Activated CD4-positive, alpha-beta T cell treated with anti-CD3 and anti-CD28 coated beads, Interleukin-2, amount 10 ng/mL, durations not matched to agents 7 days and 5 days (primary cell): Measurements from ENCODE around the gene LTB. TPM values are rescaled to one million over a fixed set of nuclear protein-coding genes. Genes with fewer than 3 reads are reported as not detected.
"Not testable (repeated sequence)": the region's sequence is repeated elsewhere in the genome, so short reads cannot be mapped to it uniquely, and the experiment has no call there.

Source experiments
- CTCF ChIA-PET: fragments of 350-600 bp; sonication (Branson Sonifier 250); formaldehyde crosslinking; loops from one replicate; lab custom pipeline; 2021; ENCODE audit warnings: antibody characterized with exemption; lab: Charles Lee
- POLR2A ChIA-PET: fragments of 350-600 bp; sonication (Branson Sonifier 250); formaldehyde crosslinking; loops from one replicate; lab custom pipeline; 2021; ENCODE audit warnings: antibody characterized with exemption; lab: Charles Lee
- DNase-seq: peaks from one replicate; pipeline ENCODE4 v3.0.0-alpha.2; 2020
- H3K27ac Mint-ChIP-seq: one replicate; pipeline ENCODE4 v1.8.0; 2021; ENCODE audit warnings: mild to moderate bottlenecking, moderate library complexity, mixed read lengths
- H3K27me3 Mint-ChIP-seq: one replicate; pipeline ENCODE4 v1.8.0; 2021; ENCODE audit warnings: mixed read lengths
- H3K36me3 Mint-ChIP-seq: one replicate; pipeline ENCODE4 v1.8.0; 2021; ENCODE audit warnings: low read depth, mixed read lengths
- H3K4me1 Mint-ChIP-seq: one replicate; pipeline ENCODE4 v1.8.0; 2021; ENCODE audit warnings: mixed read lengths
- H3K4me3 Mint-ChIP-seq: one replicate; pipeline ENCODE4 v1.8.0; 2021; ENCODE audit warnings: mild to moderate bottlenecking, moderate library complexity, mixed read lengths
- H3K9me3 Mint-ChIP-seq: one replicate; pipeline ENCODE4 v1.8.0; 2021; ENCODE audit warnings: mixed read lengths
- total RNA-seq, 2 experiments: library from RNA; stranded (reverse); gene quantifications; one replicate each; pipeline ENCODE4 v1.2.3, GENCODE V29; 2021

The LTB gene
- total RNA-seq, 2 experiments from 2014 or later = 585 to 747 TPM

DNA sequence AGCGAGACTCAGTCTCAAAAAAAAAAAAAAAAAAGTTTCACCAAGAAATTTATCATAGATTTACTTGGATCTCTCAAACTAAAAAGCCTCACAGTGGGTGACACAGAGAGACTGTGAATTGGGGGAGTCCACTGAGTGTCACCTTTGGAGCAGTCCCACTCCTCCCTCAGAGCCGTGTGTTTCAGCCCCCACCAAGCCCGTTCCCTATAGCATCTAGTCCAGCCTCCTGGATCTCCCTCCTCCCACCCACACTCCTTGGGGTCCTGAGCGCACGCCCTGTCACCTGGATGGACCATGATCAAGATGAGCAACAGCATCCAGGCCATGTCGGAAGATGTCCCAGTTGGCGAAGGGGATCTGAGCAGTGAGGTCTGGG, 10.2 kb upstream of the LTB start:
- peak overlapping the region; percentile 54 for H3K4me3 Mint-ChIP-seq
- peak overlapping the region; percentile 90 for H3K27ac Mint-ChIP-seq
- peaks cover 58% of the 10 kb centered on the region for H3K4me1 Mint-ChIP-seq
- no peaks in the 10 kb centered on the region for H3K9me3 Mint-ChIP-seq
- no peak for DNase-seq
- H3K27me3 Mint-ChIP-seq = no peaks in the 10 kb centered on the region
- POLR2A ChIA-PET = interaction anchor here (1.0 to 1.3 kb wide), 5 partner anchors 10 to 37 kb away, joined by 3 to 9 read pairs (median 5); partner anchors contain the start of genes LTB and TNF
- H3K36me3 Mint-ChIP-seq = peaks cover 15% of the 10 kb centered on the region
- CTCF ChIA-PET = interaction anchor here (2.5 to 30.8 kb wide), 3 partner anchors 11 to 42 kb away, joined by 7 to 576 read pairs (median 497); partner anchors contain the start of genes ATP6V1G2, DDX39B, LST1 and LTB

DNA sequence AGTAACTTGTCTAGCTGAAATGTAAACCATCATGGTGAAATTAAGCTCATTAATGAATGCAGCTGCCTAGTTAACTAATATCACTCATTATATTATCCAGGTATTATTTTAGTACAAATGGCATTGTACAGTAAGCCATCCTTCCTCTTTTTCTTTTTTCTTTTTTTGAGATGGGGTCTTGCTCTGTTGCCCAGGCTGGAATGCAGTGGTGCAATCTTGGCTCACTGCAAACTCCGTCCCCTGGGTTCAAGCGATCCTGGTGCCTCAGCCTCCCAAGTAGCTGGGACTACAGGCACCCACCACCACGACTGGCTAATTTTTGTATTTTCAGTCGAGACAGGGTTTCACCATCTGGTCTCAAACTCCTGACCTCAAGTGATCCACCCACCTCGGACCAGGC, 8.5 kb upstream of the LTB start:
- H3K4me3 Mint-ChIP-seq, H3K9me3 Mint-ChIP-seq: not testable (repeated sequence)
- CTCF ChIA-PET = interaction anchor here (18.9 to 30.8 kb wide), 2 partner anchors 6 to 9 kb away, joined by 576 read pairs; partner anchors contain the start of genes LST1, LTB, NCR3 and TNF

DNA sequence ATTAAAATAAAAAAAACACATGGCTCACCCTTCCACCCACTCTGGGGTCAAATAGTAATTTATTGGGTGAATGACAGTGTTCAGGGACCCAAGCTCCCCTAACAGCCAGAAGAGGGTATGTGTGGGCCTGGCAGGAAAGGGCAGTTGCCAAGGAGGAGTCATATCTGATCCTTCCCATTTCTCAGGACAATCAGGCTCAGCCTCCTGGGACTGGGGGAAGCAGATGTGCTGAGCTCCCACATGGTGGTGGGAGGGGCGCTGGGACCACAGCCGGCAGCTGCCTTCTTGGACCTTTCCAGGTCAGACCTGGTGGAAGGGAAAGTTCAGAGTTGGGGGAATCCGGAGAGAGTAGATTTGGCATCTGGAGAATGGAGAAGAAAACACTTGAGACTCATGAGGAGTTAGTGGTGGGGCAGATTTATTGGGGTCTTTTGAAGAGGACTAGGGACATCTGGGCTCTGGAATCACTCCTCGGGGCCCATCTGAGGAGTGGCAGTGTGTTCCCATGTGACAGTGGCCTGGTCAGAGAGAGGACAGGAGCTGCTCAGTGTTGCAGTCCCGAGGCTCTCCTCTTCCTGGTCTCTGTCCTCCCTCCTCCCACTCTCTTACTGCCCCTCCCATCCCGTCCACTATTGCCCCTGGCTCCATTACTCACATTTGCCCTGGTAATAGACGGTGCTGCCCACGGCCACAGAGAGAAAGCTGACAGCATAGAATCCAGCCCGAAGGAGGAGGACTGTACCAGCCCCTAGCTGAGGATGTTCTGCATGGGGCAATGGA, 6.8 kb upstream of the LTB start:
- POLR2A ChIA-PET = interaction anchor here (1.3 kb wide), 1 partner anchor 14 kb away, joined by 4 read pairs; the partner anchor contains the start of gene TNF
- no peak overlapping the region for H3K4me3 Mint-ChIP-seq

More for the DNA sequence above, 8.5 kb upstream of the LTB start:
- DNase-seq, POLR2A ChIA-PET, H3K27me3 Mint-ChIP-seq: not testable (repeated sequence)
- Mint-ChIP-seq H3K36me3 (peaks cover 15% of the 10 kb centered on the region), H3K4me1 (peaks cover 64% of the 10 kb centered on the region), H3K27ac (peak overlapping the region; percentile 2)

DNA sequence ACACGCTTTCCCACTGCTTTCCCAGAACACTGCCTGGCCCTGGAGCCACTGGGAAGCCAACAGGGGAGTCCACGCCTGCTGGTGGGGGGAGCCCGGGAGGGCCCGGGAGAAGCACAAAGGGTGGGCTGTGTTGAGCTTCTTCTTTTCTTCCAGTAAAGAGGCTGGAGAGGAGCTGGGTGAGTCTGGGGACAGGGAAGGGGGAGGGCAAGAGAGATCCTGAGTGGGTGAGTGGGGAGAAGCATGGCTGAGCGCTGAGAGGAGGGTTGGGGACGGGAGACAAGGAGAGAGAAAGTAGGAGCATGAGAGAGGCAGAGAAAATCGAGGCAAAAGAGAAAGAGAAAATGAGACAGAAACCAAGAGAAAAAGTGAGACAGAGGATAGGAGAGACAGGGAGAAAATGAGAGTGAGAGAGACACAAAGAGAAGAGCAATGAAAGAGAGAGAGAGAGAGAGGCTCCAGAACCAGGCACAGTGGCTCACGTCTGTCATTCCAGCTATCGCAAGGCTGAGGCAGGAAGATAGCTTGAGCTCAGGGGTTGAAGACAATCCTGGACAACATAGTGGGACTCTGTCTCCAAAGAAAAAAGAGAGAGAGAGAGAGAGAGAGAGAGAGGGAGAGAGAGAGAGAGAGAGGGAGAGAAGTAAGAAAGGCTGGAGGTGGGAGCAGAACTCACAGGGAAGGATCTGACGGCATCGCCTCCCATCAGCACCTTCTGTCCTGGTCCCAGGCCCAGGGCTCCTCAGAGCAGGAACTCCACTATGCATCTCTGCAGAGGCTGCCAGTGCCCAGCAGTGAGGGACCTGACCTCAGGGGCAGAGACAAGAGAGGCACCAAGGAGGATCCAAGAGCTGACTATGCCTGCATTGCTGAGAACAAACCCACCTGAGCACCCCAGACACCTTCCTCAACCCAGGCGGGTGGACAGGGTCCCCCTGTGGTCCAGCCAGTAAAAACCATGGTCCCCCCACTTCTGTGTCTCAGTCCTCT, 5.9 kb upstream of the LTB start:
- CTCF ChIA-PET = interaction anchor here (0.5 to 30.8 kb wide), 10 partner anchors 6 to 551 kb away, joined by 3 to 576 read pairs (median 9); partner anchors contain the start of genes ATP6V1G2, LST1, LTB and NCR3
- no peak for DNase-seq
- peak overlapping the region; percentile 72 for H3K4me3 Mint-ChIP-seq
- no peaks in the 10 kb centered on the region for H3K9me3 Mint-ChIP-seq
- peak overlapping the region; percentile 94 for H3K27ac Mint-ChIP-seq
- POLR2A ChIA-PET = interaction anchor here (0.8 to 1.3 kb wide), 3 partner anchors 12 to 28 kb away, joined by 4 to 5 read pairs (median 5); partner anchors contain the start of gene TNF
- no peaks in the 10 kb centered on the region for H3K27me3 Mint-ChIP-seq
- H3K36me3 Mint-ChIP-seq = peaks cover 24% of the 10 kb centered on the region
- peaks cover 74% of the 10 kb centered on the region for H3K4me1 Mint-ChIP-seq

More for the DNA sequence above, 6.8 kb upstream of the LTB start:
- H3K27ac Mint-ChIP-seq = peak overlapping the region; percentile 77
- H3K27me3 Mint-ChIP-seq = no peaks in the 10 kb centered on the region
- peaks cover 73% of the 10 kb centered on the region for H3K4me1 Mint-ChIP-seq
- H3K36me3 Mint-ChIP-seq = peaks cover 18% of the 10 kb centered on the region
- no peak for DNase-seq
- CTCF ChIA-PET = interaction anchor here (0.6 to 30.8 kb wide), 7 partner anchors 7 to 550 kb away, joined by 3 to 576 read pairs (median 14); partner anchors contain the start of genes ATP6V1G2, LST1, LTB and NCR3
- H3K9me3 Mint-ChIP-seq = no peaks in the 10 kb centered on the region

DNA sequence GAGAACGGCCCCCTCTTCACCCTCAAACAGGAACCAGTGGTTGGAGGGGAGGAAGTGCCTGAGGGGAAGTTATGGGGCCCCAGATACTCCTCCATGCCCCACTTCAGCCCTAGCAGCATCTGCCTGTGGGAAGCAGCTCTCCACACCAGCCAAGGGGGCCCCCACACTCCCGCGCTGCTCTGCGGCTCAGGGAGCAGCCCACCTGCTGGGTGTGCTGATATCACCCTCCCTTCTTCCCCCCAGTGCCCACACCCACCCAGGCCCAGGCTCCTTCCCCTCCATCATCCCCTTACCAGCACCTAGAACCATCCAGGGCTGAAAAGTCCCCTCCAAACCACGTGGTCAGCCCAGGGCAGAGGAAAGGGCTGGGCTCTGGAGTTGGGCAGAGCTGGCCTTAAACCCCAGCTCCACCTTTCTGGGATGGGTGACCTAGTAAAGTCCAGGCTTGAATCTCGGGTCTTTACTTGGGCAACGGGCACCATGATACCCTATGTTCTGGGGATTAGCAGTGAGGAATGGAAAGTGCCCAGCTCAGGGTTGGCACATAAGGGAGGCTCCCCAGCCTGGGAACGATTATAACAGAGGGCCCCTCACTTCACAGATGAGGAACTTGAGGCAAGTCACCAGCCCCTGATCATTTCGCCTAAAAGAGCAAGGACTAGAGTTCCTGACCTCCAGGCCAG, 4.5 kb upstream of the LTB start:
- Mint-ChIP-seq H3K4me3 (peak overlapping the region; percentile 54), H3K9me3 (no peaks in the 10 kb centered on the region), H3K27me3 (no peaks in the 10 kb centered on the region), H3K4me1 (peaks cover 70% of the 10 kb centered on the region), H3K36me3 (peaks cover 36% of the 10 kb centered on the region), H3K27ac (peak overlapping the region; percentile 94)
- ChIA-PET POLR2A (interaction anchor here (1.2 kb wide), 1 partner anchor 11 kb away, joined by 5 read pairs; the partner anchor contains the start of gene TNF), CTCF (interaction anchor here (0.8 to 30.8 kb wide), 8 partner anchors 5 to 92 kb away, joined by 3 to 576 read pairs (median 14); partner anchors contain the start of genes ATP6V1G2, LST1, LTB and NCR3)
- DNase-seq = peak; percentile 37

DNA sequence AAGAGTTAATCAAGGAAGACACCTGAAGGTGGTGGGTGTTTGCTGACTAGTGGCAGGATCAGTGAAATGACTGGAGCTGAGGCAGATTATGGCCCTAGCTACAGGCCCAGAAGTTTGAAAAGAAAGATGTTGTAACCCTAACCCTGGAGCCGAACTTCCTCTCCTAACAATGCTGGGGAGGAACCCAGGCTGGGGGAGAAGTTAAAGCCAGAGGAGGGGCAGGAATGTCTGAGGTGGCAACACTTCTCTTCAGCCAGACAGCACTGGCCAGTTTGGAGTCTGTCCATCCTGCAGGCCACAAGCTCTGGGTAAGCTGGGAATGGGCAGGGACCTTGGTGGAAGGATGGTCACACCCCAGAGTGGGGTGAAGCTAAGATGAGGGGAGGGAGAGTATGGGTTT, 3.8 kb upstream of the LTB start, which contains the start of gene LST1:
Gene LST1, plus strand, starts transcription at position 270 of the 400 bp plus-strand sequence. CDS start 1,023 bp downstream, outside the sequence.
- H3K4me1 Mint-ChIP-seq = peaks cover 66% of the 10 kb centered on the region
- ChIA-PET POLR2A (no interaction called here), CTCF (interaction anchor here (0.6 to 30.8 kb wide), 11 partner anchors 4 to 91 kb away, joined by 3 to 576 read pairs (median 5); partner anchors contain the start of genes ATP6V1G2, LST1, LTB and NCR3)
- H3K4me3 Mint-ChIP-seq = peak within 1 kb of the TSS; percentile 54
- DNase-seq = no peak
- peaks cover 43% of the 10 kb centered on the region for H3K36me3 Mint-ChIP-seq
- H3K9me3 Mint-ChIP-seq = no peaks in the 10 kb centered on the region
- H3K27ac Mint-ChIP-seq = peak within 1 kb of the TSS; percentile 94
- H3K27me3 Mint-ChIP-seq = no peaks in the 10 kb centered on the region

DNA sequence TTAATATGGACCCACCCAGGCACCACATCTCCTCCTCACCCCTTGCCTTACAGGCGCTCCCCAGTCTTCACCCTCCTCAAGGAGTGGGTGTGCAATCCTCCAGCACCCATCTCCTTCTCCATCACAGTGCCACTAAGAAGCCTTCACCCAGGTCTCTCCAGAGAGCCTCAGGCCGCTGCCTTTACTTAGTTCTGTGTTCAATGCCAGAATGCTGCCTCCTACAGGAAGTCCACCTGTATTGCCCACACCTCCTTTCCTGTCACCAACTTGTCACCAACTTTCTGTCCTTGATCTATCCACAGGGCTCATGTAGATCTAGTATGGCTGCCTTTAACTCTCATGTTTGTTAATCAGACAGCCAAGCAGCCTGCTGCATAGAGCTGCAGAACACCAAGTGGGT, 3.3 kb upstream of the LTB start:
- Mint-ChIP-seq H3K36me3 (peaks cover 48% of the 10 kb centered on the region), H3K4me1 (peaks cover 67% of the 10 kb centered on the region), H3K27ac (peak overlapping the region; percentile 94), H3K9me3 (no peaks in the 10 kb centered on the region), H3K4me3 (peak overlapping the region; percentile 54), H3K27me3 (no peaks in the 10 kb centered on the region)
- DNase-seq = peak; percentile 65
- ChIA-PET CTCF (interaction anchor here (0.6 to 30.8 kb wide), 10 partner anchors 4 to 91 kb away, joined by 3 to 576 read pairs (median 4); partner anchors contain the start of genes LST1, LTB, NCR3 and TNF), POLR2A (no interaction called here)

DNA sequence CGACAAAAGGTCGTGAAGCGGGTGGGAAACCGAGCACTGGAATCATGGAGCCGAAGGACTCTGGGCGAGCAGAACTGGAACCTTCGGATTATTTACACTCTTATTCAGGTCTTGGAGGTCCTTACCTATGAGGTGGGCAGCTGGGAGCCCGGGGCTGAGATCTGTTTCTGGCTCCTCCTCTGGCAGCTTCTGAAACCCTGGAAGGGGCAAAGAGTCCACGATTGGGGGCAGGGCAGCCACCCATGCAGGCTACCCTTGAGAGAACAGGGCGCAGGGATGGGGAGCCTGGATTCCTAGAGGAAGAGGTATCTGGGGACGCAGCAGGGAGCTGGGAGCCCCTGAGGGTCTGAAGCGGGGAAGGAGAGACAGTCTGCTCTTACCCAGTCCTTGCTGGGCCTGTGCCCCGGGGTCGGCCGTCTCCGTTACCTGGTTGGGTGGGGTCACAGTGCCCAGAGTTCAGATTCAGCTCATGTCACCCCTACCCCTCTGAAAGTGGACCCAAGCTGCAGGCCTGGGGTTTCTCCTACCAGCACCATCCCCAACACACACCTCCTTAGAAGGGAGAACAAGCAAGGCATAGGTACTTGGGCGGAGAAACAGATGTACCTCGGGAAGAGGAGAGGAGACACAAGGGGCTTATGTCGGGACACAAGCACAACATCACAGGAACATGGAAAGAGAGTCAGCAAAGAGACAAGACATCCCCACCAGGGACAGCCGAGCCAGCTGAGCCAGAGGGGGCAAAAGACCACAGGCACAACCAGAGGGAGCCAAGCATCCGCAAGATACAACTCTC, 592 bp downstream of the LTB start:
- DNase-seq = no peak
- H3K36me3 Mint-ChIP-seq = peaks cover 64% of the 10 kb centered on the region
- peaks cover 73% of the 10 kb centered on the region for H3K4me1 Mint-ChIP-seq
- ChIA-PET CTCF (interaction anchor here (0.7 to 30.8 kb wide), 12 partner anchors 0 to 83 kb away, joined by 3 to 576 read pairs (median 18); partner anchors contain the start of genes ATP6V1G2, DDX39B, GPANK1 and LST1), POLR2A (interaction anchor here (0.6 to 1.5 kb wide), 5 partner anchors 11 to 1390 kb away, joined by 3 to 8 read pairs (median 4); partner anchors contain the start of gene NCR3)
- peak overlapping the region; percentile 94 for H3K27ac Mint-ChIP-seq
- no peaks in the 10 kb centered on the region for H3K9me3 Mint-ChIP-seq
- H3K27me3 Mint-ChIP-seq = no peaks in the 10 kb centered on the region
- peak overlapping the region; percentile 94 for H3K4me3 Mint-ChIP-seq

DNA sequence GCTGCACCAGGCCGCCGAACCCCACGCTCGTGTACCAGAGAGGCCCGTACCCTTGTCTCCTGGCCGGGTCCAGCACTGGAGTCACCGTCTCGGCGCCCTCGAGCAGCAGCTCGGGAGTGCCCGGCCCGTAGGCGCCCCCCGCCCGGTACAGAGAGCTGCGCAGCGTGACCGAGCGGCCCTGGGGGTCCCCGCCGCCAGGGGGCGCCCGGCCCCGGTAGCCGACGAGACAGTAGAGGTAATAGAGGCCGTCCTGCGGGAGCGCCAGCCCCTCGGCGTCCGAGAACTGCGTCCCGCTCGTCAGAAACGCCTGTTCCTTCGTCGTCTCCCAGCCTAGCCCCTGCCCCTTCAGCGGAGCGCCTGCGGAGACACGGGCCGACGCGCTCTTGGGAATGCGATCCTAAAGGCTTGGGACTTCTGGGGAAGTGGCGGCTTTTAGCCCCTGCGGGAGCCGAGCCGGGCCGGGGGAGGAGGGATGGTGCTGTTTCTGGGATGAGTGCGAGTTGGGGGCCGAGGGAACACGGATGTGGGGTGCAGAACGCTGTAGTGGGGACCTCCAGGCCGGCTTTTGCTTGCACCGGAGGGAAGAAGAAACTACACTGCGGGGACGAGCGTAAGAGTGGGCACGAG, 1.3 kb downstream of the LTB start:
- H3K27ac Mint-ChIP-seq = peak overlapping the region; percentile 94

DNA sequence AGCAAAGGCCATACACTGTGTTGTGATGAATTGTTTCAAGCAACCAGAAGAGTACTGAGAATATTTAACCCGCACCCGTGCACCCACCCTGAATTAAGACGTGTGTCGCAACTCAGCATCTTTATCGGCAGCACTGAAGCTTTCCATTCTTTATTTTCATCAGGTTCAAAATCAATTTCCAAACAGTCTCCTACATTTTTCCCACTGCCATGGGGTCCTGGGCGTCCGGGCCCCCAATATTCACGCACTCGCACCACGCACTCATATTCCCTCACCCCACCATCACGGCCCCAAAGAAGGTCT, 1.8 kb downstream of the LTB start:
- peaks cover 73% of the 10 kb centered on the region for H3K36me3 Mint-ChIP-seq
- H3K4me1 Mint-ChIP-seq = peaks cover 73% of the 10 kb centered on the region
- no peak for DNase-seq
- no peaks in the 10 kb centered on the region for H3K27me3 Mint-ChIP-seq
- CTCF ChIA-PET = interaction anchor here (0.6 to 18.9 kb wide), 16 partner anchors 11 to 263 kb away, joined by 3 to 576 read pairs (median 4); partner anchors contain the start of genes ATP6V1G2, C6orf47, DDX39B and GPANK1
- H3K9me3 Mint-ChIP-seq = no peaks in the 10 kb centered on the region
- POLR2A ChIA-PET = interaction anchor here (0.9 to 1.6 kb wide), 2 partner anchors 13 to 21 kb away, joined by 5 to 6 read pairs; partner anchors contain the start of gene NCR3
- peak overlapping the region; percentile 94 for H3K27ac Mint-ChIP-seq
- peak overlapping the region; percentile 94 for H3K4me3 Mint-ChIP-seq

More for the DNA sequence above, 1.3 kb downstream of the LTB start:
- CTCF ChIA-PET = interaction anchor here (0.7 to 30.8 kb wide), 14 partner anchors 1 to 84 kb away, joined by 3 to 576 read pairs (median 5); partner anchors contain the start of genes ATP6V1G2, C6orf47, DDX39B and GPANK1
- POLR2A ChIA-PET = interaction anchor here (1.5 to 1.6 kb wide), 2 partner anchors 16 to 22 kb away, joined by 5 to 6 read pairs; no protein-coding TSS in a partner anchor
- H3K4me3 Mint-ChIP-seq = peak overlapping the region; percentile 94
- H3K27me3 Mint-ChIP-seq = no peaks in the 10 kb centered on the region
- no peaks in the 10 kb centered on the region for H3K9me3 Mint-ChIP-seq
- peaks cover 71% of the 10 kb centered on the region for H3K36me3 Mint-ChIP-seq
- H3K4me1 Mint-ChIP-seq = peaks cover 73% of the 10 kb centered on the region
- DNase-seq = peak; percentile 88
